T-helper 17 cell (primary cell): ENCODE results near the gene LDAF1. TPM values are rescaled to one million over a fixed set of nuclear protein-coding genes. Genes with fewer than 3 reads are reported as not detected.
"Not testable (repeated sequence)": the region's sequence is repeated elsewhere in the genome, so short reads cannot be mapped to it uniquely, and the experiment has no call there.

Source experiments
- ATAC-seq: fragments of 150-1000 bp; cut with Tn5 transposase; 2 replicates; pipeline ENCODE4 v1.10.0; 2021; ENCODE audit warnings: mild to moderate bottlenecking, moderate library complexity
- DNase-seq, 3 donors: peaks; one replicate each; pipeline versions ENCODE4 v3.0.0 to v3.0.0-alpha.2; 2020 to 2021
- H3K9me3 ChIP-seq: one replicate; pipeline ENCODE4 v1.7.0; 2013; ENCODE audit warnings: low read length, mild to moderate bottlenecking; ENCODE audit not compliant: control insufficient read depth, poor library complexity, severe bottlenecking
- H3K27ac Mint-ChIP-seq: one replicate; pipeline ENCODE4 v1.8.0; 2022; ENCODE audit warnings: mild to moderate bottlenecking, moderate library complexity, mixed read lengths
- H3K27me3 Mint-ChIP-seq: one replicate; pipeline ENCODE4 v1.8.0; 2022; ENCODE audit warnings: mixed read lengths
- H3K36me3 Mint-ChIP-seq: one replicate; pipeline ENCODE4 v1.8.0; 2022; ENCODE audit warnings: low read depth, mixed read lengths
- H3K4me1 Mint-ChIP-seq: one replicate; pipeline ENCODE4 v1.8.0; 2022; ENCODE audit warnings: mild to moderate bottlenecking, mixed read lengths
- H3K4me3 Mint-ChIP-seq: one replicate; pipeline ENCODE4 v1.8.0; 2022; ENCODE audit warnings: mild to moderate bottlenecking, moderate library complexity, mixed read lengths
- total RNA-seq, 4 donors: library from RNA in 2 of 4; stranded (reverse) in 2 of 4; gene quantifications; one replicate each; pipeline ENCODE4 v1.2.3 and lab custom pipeline; 2022 to 2026

LDAF1 gene
- total RNA-seq, 2 donors from 2014 or later, result 9.5 to 15.8 TPM

DNA sequence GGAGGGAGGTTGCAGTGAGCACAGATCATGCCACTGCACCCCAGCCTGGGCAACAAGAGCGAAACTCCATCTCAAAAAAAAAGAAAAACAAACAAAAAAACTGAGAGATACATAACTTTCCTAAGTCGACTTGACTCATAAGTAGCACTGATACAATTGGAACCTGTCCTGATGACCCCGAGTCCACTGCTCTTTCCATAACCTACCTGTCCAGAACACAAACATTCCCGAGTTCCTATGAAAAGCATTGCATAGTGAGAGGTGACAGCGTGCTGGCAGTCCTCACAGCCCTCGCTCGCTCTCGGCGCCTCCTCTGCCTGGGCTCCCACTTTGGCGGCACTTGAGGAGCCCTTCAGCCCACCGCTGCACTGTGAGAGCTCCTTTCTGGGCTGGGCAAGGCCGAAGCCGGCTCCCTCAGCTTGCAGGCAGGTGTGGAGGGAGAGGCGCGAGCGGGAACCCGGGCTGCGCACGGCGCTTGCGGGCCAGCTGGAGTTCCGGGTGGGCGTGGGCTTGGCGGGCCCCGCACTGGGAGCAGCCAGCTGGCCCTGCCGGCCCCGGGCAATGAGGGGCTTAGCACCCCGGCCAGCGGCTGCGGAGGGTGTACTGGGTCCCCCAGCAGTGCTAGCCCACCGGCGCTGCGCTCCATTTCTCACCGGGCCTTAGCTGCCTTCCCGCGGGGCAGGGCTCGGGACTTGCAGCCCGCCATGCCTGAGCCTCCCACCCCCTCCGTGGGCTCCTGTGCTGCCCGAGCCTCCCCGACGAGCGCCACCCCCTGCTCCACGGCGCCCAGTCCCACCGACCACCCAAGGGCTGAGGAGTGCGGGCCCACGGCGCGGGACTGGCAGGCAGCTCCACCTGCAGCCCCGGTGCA, 6.1 kb upstream of the LDAF1 start:
- ATAC-seq, DNase-seq, H3K27ac Mint-ChIP-seq, H3K4me1 Mint-ChIP-seq, H3K4me3 Mint-ChIP-seq, H3K36me3 Mint-ChIP-seq, H3K9me3 ChIP-seq: not testable (repeated sequence)
- peaks cover 22% of the 10 kb centered on the region for H3K27me3 Mint-ChIP-seq

DNA sequence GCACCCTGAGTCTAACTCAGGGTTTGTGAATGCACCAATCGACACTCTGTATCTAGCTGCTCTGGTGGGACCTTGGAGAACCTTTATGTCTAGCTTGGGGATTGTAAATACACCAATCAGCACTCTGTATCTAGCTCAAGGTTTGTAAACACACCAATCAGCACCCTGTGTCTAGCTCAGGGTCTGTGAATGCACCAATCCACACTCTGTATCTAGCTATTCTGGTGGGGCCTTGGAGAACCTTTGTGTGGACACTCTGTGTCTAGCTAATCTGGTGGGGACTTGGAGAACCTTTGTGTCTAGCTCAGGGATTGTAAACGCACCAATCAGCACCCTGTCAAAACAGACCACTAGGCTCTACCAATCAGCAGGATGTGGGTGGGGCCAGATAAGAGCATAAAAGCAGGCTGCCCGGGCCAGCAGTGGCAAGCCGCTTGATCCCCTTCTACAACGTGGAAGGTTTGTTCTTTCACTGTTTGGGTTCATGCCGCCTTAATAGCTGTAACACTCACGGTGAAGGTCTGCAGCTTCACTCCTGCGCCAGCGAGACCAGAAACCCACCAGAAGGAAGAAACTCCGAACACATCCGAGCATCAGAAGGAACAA, 5.2 kb upstream of the LDAF1 start:
- DNase-seq, H3K9me3 ChIP-seq, H3K4me3 Mint-ChIP-seq, H3K4me1 Mint-ChIP-seq, ATAC-seq, H3K27ac Mint-ChIP-seq, H3K36me3 Mint-ChIP-seq: not testable (repeated sequence)
- H3K27me3 Mint-ChIP-seq, result peaks cover 14% of the 10 kb centered on the region

GRCh38 chr16:21156011-21156410, 2.5 kb upstream of the LDAF1 start:
- not testable (repeated sequence) for ATAC-seq, H3K9me3 ChIP-seq, H3K36me3 Mint-ChIP-seq, DNase-seq, H3K4me1 Mint-ChIP-seq, H3K27ac Mint-ChIP-seq, H3K27me3 Mint-ChIP-seq, H3K4me3 Mint-ChIP-seq

- H3K36me3 Mint-ChIP-seq, result no peaks in the 10 kb centered on the region
- peak overlapping the region; percentile 47 for H3K4me3 Mint-ChIP-seq
- H3K9me3 ChIP-seq, result no peaks in the 10 kb centered on the region
- H3K4me1 Mint-ChIP-seq, result peaks cover 14% of the 10 kb centered on the region
- DNase-seq (no peak), ATAC-seq (no peak)
- no peaks in the 10 kb centered on the region for H3K27me3 Mint-ChIP-seq
- no peak overlapping the region for H3K27ac Mint-ChIP-seq
Measured at GRCh38 chr16:21156767-21157467, 1.6 kb upstream of the LDAF1 start.

- H3K4me3 Mint-ChIP-seq, result peak overlapping the region; percentile 97
- H3K36me3 Mint-ChIP-seq, result no peaks in the 10 kb centered on the region
- H3K4me1 Mint-ChIP-seq, result peaks cover 16% of the 10 kb centered on the region
- no peaks in the 10 kb centered on the region for H3K9me3 ChIP-seq
- H3K27ac Mint-ChIP-seq, result no peak overlapping the region
- DNase-seq (no peak), ATAC-seq (no peak)
- no peaks in the 10 kb centered on the region for H3K27me3 Mint-ChIP-seq
Measured at GRCh38 chr16:21157632-21158031, 842 bp upstream of the LDAF1 start.

DNA sequence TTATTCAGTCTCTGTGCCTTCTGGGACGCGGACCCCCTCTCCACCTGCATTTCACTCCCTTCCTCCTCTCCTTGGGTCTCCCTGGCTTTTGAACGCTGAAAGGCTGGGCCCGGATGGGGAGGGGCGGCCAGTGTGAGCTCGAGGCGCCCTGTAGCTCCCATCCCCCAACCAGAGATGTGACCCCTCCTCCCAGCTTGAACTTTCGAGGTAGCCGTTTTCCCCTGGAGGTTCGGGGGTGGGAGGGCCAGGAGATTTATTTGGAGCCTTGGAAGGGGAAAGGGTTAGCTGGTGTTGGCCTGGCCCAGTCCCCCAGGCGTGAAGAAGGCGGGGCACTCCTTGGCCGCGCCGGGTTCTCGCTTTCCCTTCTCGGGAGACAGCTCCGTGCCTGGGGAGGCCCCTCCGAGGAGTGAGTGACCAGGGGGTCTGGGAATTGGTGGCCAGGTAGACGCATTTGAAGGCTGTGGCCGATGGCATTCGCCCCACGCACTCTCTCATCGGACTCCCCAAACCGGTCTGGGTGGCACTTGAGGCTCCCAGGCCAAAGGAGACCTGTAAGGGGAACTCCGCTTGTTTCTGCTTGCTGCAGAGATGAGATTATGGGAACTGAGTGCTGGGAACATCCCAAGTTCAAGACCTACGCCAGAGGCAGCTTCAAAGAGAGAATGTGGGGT, 942 bp downstream of the LDAF1 start:
- H3K9me3 ChIP-seq, result no peaks in the 10 kb centered on the region
- ATAC-seq, result no peak
- no peaks in the 10 kb centered on the region for H3K27me3 Mint-ChIP-seq
- peak in 2 of 3 donors; percentile 10 to 13 for DNase-seq
- no peaks in the 10 kb centered on the region for H3K36me3 Mint-ChIP-seq
- H3K4me1 Mint-ChIP-seq, result peaks cover 18% of the 10 kb centered on the region
- H3K27ac Mint-ChIP-seq, result peak overlapping the region; percentile 49
- H3K4me3 Mint-ChIP-seq, result peak overlapping the region; percentile 97

DNA sequence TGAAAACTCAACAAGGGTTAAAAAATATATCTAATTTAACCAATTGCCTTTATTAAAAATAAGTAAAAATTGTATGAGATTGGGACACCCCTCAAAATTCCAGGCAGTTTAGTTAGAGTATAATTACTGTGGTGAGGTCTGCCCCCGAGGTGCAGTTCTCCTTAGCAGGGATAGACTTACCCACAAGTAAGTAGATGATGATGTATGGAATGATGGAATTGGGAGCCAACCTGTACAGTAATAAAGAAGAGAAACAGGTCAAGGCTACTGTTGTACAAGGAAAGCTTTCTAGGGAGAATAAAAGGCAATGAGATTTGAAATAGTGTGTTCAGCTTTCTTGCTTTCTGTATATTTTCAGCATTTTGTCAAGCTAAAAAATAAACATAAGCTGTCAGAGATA, 1.8 kb downstream of the LDAF1 start:
- no peaks in the 10 kb centered on the region for H3K9me3 ChIP-seq
- ATAC-seq (no peak), DNase-seq (no peak)
- peaks cover under 1% of the 10 kb centered on the region for H3K36me3 Mint-ChIP-seq
- peak overlapping the region; percentile 49 for H3K27ac Mint-ChIP-seq
- no peak overlapping the region for H3K4me3 Mint-ChIP-seq
- H3K4me1 Mint-ChIP-seq, result peaks cover 18% of the 10 kb centered on the region
- H3K27me3 Mint-ChIP-seq, result no peaks in the 10 kb centered on the region

- no peak for ATAC-seq
- Mint-ChIP-seq H3K4me1 (peaks cover 18% of the 10 kb centered on the region), H3K36me3 (peaks cover 4% of the 10 kb centered on the region), H3K27ac (no peak overlapping the region), H3K4me3 (no peak overlapping the region), H3K27me3 (no peaks in the 10 kb centered on the region)
- DNase-seq, result no peak
- H3K9me3 ChIP-seq, result no peaks in the 10 kb centered on the region
Measured at GRCh38 chr16:21161211-21161610, 2.7 kb downstream of the LDAF1 start.

GRCh38 chr16:21162661-21163151, 4.2 kb downstream of the LDAF1 start:
- H3K27ac Mint-ChIP-seq, result no peak overlapping the region
- no peaks in the 10 kb centered on the region for H3K9me3 ChIP-seq
- H3K36me3 Mint-ChIP-seq, result peaks cover 7% of the 10 kb centered on the region
- DNase-seq (no peak), ATAC-seq (no peak)
- H3K4me3 Mint-ChIP-seq, result no peak overlapping the region
- H3K27me3 Mint-ChIP-seq, result no peaks in the 10 kb centered on the region
- H3K4me1 Mint-ChIP-seq, result peaks cover 18% of the 10 kb centered on the region

DNA sequence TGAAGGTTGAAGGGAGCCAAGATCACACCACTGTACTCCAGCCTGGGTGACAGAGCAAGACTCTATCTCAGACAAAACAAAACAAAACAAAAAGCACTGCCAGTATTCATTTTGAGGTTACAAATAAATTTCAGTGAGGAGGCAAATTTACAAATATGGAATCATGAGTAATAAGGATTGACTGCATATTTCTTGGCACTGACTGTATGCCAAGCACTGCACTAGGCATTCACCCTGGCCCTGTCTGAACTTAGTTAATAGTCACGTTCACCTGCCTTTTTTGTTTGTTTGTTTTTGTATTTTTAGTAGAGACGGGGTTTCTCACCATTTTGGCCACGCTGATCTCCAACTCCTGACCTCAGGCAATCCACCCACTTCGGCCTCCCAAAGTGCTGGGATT, 5.1 kb downstream of the LDAF1 start:
- Mint-ChIP-seq H3K27me3 (no peaks in the 10 kb centered on the region), H3K27ac (no peak overlapping the region), H3K4me1 (peaks cover 18% of the 10 kb centered on the region), H3K36me3 (peaks cover 7% of the 10 kb centered on the region), H3K4me3 (no peak overlapping the region)
- ATAC-seq (no peak), DNase-seq (no peak)
- H3K9me3 ChIP-seq, result no peaks in the 10 kb centered on the region

GRCh38 chr16:21164521-21165168, 6.2 kb downstream of the LDAF1 start:
- Mint-ChIP-seq H3K36me3 (peaks cover 7% of the 10 kb centered on the region), H3K4me3 (no peak overlapping the region), H3K4me1 (peaks cover 11% of the 10 kb centered on the region), H3K27ac (no peak overlapping the region), H3K27me3 (no peaks in the 10 kb centered on the region)
- ATAC-seq (no peak), DNase-seq (no peak)
- H3K9me3 ChIP-seq, result no peaks in the 10 kb centered on the region

- no peaks in the 10 kb centered on the region for H3K27me3 Mint-ChIP-seq
- no peaks in the 10 kb centered on the region for H3K9me3 ChIP-seq
- no peak for ATAC-seq
- peaks cover 11% of the 10 kb centered on the region for H3K36me3 Mint-ChIP-seq
- peaks cover 5% of the 10 kb centered on the region for H3K4me1 Mint-ChIP-seq
- no peak overlapping the region for H3K27ac Mint-ChIP-seq
- H3K4me3 Mint-ChIP-seq, result no peak overlapping the region
- DNase-seq, result no peak
Measured at GRCh38 chr16:21166561-21166961, 8.1 kb downstream of the LDAF1 start.
